Astrocyte (in vitro differentiated cells and primary cell): ENCODE results near the gene SRC.
"Not testable (repeated sequence)": the region's sequence is repeated elsewhere in the genome, so short reads cannot be mapped to it uniquely, and the experiment has no call there.

Experiments
- CTCF ChIP-seq: IDR thresholded peaks from 2 replicates; pipeline ENCODE4 v1.5.1; 2011; ENCODE audit warnings: low read depth, mild to moderate bottlenecking, inconsistent platforms, low read length, moderate library complexity; ENCODE audit not compliant: insufficient read depth
- EZH2 ChIP-seq: IDR thresholded peaks from 2 replicates; pipeline ENCODE4 v1.6.1; 2012; ENCODE audit warnings: mild to moderate bottlenecking, low read length, inconsistent platforms; ENCODE audit not compliant: insufficient read depth

- not testable (repeated sequence) for TF ChIP-seq CTCF, EZH2
Measured at GRCh38 chr20:37371845-37372244, 25.9 kb downstream of the SRC start.
